ENCODE data around the gene ARNT2. TPM values are rescaled to one million over a fixed set of nuclear protein-coding genes. Genes with fewer than 3 reads are reported as not detected.

ARNT2 gene
- total and polyA plus RNA-seq, 4 donors, result 0.63 to 16.2 (median 4.9) TPM

DNA sequence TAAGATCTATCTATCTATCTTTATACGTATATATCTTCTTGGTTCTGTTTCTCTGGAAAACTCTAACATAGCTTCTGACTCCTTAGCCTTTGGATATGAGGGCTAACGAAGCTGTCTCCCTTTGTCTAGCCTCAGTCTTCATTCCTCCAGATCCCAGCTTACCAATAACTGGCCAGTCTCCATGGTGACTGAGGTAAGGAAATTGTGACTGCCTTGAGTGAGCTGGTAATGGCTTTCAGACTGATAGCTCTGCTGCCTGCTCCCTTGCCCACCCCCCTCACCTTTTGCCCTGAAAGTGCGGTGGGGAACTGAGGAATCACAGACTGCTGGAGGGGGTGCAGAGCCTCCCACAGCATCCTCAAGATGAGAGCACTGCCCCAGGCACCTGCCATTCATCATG is 225.2 kb downstream of the ARNT2 start:
- 81 to 95% methylated on average over 3 of the region's 3 CpGs for WGBS, 2 donors
- no peak for ATAC-seq (ENCODE audit: low FRiP score)
- no peaks in the 10 kb centered on the region for H3K36me3 ChIP-seq (ENCODE audit: control insufficient read depth in 1 of 2, insufficient read depth in 2 of 2, low read length in 1 of 2)
- no peak for DNase-seq
- H3K27me3 ChIP-seq (ENCODE audit: control insufficient read depth in 1 of 2, insufficient read depth in 2 of 2, low read length in 1 of 2), result no peaks in the 10 kb centered on the region
- H3K4me1 ChIP-seq (ENCODE audit: control insufficient read depth in 1 of 2, insufficient read depth in 2 of 2, low read length in 2 of 2), result no peaks in the 10 kb centered on the region
- H3K4me3 ChIP-seq (ENCODE audit: low read length in 2 of 2), result no peak overlapping the region
- H3K27ac ChIP-seq (ENCODE audit: low read depth in 1 of 2, low read length in 2 of 2), result no peak overlapping the region
- intact Hi-C loops (cut with DNase I), result no loop called here
- no peaks in the 10 kb centered on the region for H3K9me3 ChIP-seq (ENCODE audit: control insufficient read depth, low read length)

DNA sequence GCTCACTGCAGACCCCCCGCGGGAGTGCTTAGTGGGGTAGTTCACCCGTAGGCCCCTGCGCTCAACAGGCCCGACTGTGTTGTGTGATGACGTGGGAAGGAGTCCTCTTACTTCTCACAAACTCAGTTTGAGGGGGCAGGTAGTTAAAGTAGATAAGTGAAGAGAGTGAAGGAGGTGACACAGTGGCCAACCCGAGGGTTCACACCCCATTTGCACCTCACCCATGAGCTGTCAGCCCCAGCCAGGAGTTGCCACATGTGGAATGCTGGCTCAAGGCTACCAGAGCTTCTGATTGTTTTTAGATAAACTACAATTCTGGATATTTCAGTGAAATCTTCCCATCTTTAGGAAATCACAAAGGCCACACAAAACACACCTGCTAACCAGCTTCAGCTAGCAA is 226.8 kb downstream of the ARNT2 start:
- no peak for ATAC-seq (ENCODE audit: low FRiP score)
- Histone ChIP-seq H3K27ac (ENCODE audit: low read depth in 1 of 2, low read length in 2 of 2) (no peak overlapping the region), H3K27me3 (ENCODE audit: control insufficient read depth in 1 of 2, insufficient read depth in 2 of 2, low read length in 1 of 2) (no peaks in the 10 kb centered on the region), H3K4me1 (ENCODE audit: control insufficient read depth in 1 of 2, insufficient read depth in 2 of 2, low read length in 2 of 2) (no peaks in the 10 kb centered on the region), H3K4me3 (ENCODE audit: low read length in 2 of 2) (no peak overlapping the region), H3K9me3 (ENCODE audit: control insufficient read depth, low read length) (no peaks in the 10 kb centered on the region), H3K36me3 (ENCODE audit: control insufficient read depth in 1 of 2, insufficient read depth in 2 of 2, low read length in 1 of 2) (no peaks in the 10 kb centered on the region)
- intact Hi-C loops (cut with DNase I), result no loop called here
- WGBS, 2 donors, result 92 to 97% methylated on average over 7 of the region's 7 CpGs
- DNase-seq, result no peak

DNA sequence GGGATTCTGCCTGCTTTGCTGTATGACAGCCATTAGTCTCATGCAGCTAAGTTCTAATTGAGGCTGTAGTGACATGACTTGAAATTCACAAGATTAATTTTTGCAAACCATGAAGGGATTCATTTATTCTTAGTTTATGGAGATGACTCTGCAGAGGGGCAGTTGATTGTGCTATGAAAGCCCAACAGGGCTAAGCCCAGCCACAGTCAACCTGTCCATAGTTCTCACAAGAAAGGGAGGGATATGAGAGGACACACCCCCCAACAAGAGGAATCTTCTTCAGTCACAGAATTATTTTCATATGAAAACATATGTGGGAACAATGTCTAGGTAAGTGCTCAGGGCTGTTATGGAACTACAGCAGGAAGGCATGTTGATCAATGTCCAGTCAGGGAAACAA is 229.0 kb downstream of the ARNT2 start:
- Histone ChIP-seq H3K4me1 (ENCODE audit: control insufficient read depth in 1 of 2, insufficient read depth in 2 of 2, low read length in 2 of 2) (no peaks in the 10 kb centered on the region), H3K27me3 (ENCODE audit: control insufficient read depth in 1 of 2, insufficient read depth in 2 of 2, low read length in 1 of 2) (no peaks in the 10 kb centered on the region), H3K4me3 (ENCODE audit: low read length in 2 of 2) (no peak overlapping the region), H3K9me3 (ENCODE audit: control insufficient read depth, low read length) (no peaks in the 10 kb centered on the region), H3K36me3 (ENCODE audit: control insufficient read depth in 1 of 2, insufficient read depth in 2 of 2, low read length in 1 of 2) (no peaks in the 10 kb centered on the region), H3K27ac (ENCODE audit: low read depth in 1 of 2, low read length in 2 of 2) (no peak overlapping the region)
- DNase-seq, result no peak
- no peak for ATAC-seq (ENCODE audit: low FRiP score)
- intact Hi-C loops (cut with DNase I), result no loop called here

DNA sequence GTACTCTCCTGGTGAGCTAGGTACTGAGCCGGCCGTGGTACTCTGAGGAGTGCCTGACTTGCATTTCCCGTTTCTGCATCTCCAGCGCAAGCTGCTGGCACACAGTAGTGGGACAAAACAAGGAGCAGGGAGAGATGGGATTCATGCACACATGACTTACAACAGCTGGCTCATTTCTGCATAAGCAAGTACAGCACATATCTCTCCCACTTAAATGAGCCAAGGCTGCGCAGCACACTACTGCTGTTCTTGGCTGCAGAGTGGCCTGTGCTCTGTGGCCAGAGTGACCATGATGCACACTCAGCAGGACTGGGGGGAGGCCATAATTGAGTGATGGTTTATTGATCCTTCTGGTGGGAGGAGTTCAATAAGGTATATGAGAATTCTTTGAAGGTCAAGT is 231.8 kb downstream of the ARNT2 start:
- H3K27ac ChIP-seq (ENCODE audit: low read depth in 1 of 2, low read length in 2 of 2), result no peak overlapping the region
- intact Hi-C loops (cut with DNase I), result no loop called here
- H3K4me1 ChIP-seq (ENCODE audit: control insufficient read depth in 1 of 2, insufficient read depth in 2 of 2, low read length in 2 of 2), result no peaks in the 10 kb centered on the region
- WGBS, 2 donors, result 55 to 61% methylated on average over 5 of the region's 5 CpGs
- peaks cover 3% of the 10 kb centered on the region for H3K9me3 ChIP-seq (ENCODE audit: control insufficient read depth, low read length)
- ATAC-seq (ENCODE audit: low FRiP score) (peak; percentile 53), DNase-seq (no peak)
- H3K4me3 ChIP-seq (ENCODE audit: low read length in 2 of 2), result no peak overlapping the region
- no peaks in the 10 kb centered on the region for H3K36me3 ChIP-seq (ENCODE audit: control insufficient read depth in 1 of 2, insufficient read depth in 2 of 2, low read length in 1 of 2)
- H3K27me3 ChIP-seq (ENCODE audit: control insufficient read depth in 1 of 2, insufficient read depth in 2 of 2, low read length in 1 of 2), result no peaks in the 10 kb centered on the region

DNA sequence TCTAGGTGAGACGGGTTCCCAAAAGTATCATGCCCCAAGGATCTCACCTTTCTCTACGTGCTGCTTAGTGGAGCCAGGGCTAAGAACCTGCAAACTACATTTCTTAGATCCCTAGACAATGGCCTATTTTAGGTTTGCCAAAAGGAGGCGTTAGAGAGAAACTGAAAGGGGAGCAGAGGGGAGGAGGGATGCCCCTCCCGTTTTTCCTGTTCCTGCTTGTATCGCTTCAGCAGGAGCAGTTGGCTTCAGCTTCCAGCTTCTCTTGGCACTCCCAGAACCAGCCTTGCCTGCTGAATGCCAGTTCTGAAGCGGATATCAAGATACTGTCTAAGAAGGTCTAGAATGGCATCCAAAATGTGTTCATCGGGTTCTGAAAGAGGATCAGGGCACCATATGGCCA is 232.5 kb downstream of the ARNT2 start:
- H3K36me3 ChIP-seq (ENCODE audit: control insufficient read depth in 1 of 2, insufficient read depth in 2 of 2, low read length in 1 of 2), result no peaks in the 10 kb centered on the region
- intact Hi-C loops (cut with DNase I), result no loop called here
- H3K9me3 ChIP-seq (ENCODE audit: control insufficient read depth, low read length), result peaks cover 6% of the 10 kb centered on the region
- H3K4me3 ChIP-seq (ENCODE audit: low read length in 2 of 2), result no peak overlapping the region
- H3K4me1 ChIP-seq (ENCODE audit: control insufficient read depth in 1 of 2, insufficient read depth in 2 of 2, low read length in 2 of 2), result no peaks in the 10 kb centered on the region
- DNase-seq (no peak), ATAC-seq (ENCODE audit: low FRiP score) (peak; percentile 20)
- H3K27ac ChIP-seq (ENCODE audit: low read depth in 1 of 2, low read length in 2 of 2), result no peak overlapping the region
- no peaks in the 10 kb centered on the region for H3K27me3 ChIP-seq (ENCODE audit: control insufficient read depth in 1 of 2, insufficient read depth in 2 of 2, low read length in 1 of 2)
- 29 to 32% methylated on average over 7 of the region's 7 CpGs for whole genome bisulfite sequencing, 2 donors

DNA sequence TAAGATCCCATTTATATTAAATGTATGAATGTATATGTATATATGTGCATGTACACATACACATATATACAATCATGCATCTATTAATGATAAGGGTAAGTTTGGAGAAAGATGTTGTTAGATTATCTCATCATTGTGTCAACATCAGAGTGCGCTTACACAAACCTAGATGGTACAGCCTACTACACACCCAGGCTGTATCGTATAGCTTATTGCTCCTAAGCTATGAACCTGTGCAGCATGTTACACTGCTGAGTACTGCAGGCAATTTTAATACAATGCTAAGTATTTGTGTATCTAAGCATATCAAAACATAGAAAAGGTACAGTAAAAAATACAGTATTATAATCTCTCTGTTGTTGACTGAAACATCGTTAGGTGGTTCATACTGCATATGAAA is 233.6 kb downstream of the ARNT2 start:
- no peak for DNase-seq
- intact Hi-C loops (cut with DNase I), result no loop called here
- Histone ChIP-seq H3K36me3 (ENCODE audit: control insufficient read depth in 1 of 2, insufficient read depth in 2 of 2, low read length in 1 of 2) (no peaks in the 10 kb centered on the region), H3K4me1 (ENCODE audit: control insufficient read depth in 1 of 2, insufficient read depth in 2 of 2, low read length in 2 of 2) (no peaks in the 10 kb centered on the region), H3K9me3 (ENCODE audit: control insufficient read depth, low read length) (peaks cover 6% of the 10 kb centered on the region), H3K27me3 (ENCODE audit: control insufficient read depth in 1 of 2, insufficient read depth in 2 of 2, low read length in 1 of 2) (no peaks in the 10 kb centered on the region), H3K27ac (ENCODE audit: low read depth in 1 of 2, low read length in 2 of 2) (no peak overlapping the region), H3K4me3 (ENCODE audit: low read length in 2 of 2) (no peak overlapping the region)
- ATAC-seq (ENCODE audit: low FRiP score), result no peak
- WGBS, 2 donors, result 71 to 77% methylated on average over 3 of the region's 3 CpGs

DNA sequence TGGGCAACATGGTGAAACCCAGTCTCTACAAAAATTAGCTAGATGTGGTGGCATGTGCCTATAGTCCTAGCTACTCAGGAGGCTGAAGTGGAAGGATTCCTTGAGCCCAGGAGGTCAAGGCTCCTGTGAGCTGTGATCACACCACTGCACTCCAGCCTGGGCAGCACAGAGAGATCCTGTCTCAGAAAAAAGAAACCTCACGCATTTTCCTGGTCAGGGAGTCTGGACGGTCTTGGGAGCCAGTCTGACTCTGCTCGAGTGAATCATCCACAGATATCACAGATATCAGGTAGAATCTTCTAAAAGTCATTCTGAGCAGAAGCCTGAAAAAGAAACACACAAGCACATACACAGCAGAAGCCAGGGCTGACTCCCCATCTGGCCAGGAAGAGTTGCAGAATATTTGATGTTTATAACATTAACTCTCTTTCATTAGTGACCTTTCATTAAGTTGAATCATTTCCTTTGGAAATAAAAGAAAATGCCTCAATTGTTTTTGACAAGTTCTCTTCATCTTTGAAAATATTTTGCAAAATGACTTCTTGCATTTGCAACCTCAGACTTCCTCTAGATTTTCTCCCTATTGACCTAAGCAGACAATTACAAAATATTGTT is 234.5 kb downstream of the ARNT2 start:
- H3K4me3 ChIP-seq (ENCODE audit: low read length in 2 of 2), result no peak overlapping the region
- no peak overlapping the region for H3K27ac ChIP-seq (ENCODE audit: low read depth in 1 of 2, low read length in 2 of 2)
- DNase-seq, result no peak
- WGBS, 2 donors, result 71 to 77% methylated on average over 3 of the region's 3 CpGs
- no peaks in the 10 kb centered on the region for H3K4me1 ChIP-seq (ENCODE audit: control insufficient read depth in 1 of 2, insufficient read depth in 2 of 2, low read length in 2 of 2)
- no peaks in the 10 kb centered on the region for H3K36me3 ChIP-seq (ENCODE audit: control insufficient read depth in 1 of 2, insufficient read depth in 2 of 2, low read length in 1 of 2)
- H3K27me3 ChIP-seq (ENCODE audit: control insufficient read depth in 1 of 2, insufficient read depth in 2 of 2, low read length in 1 of 2), result no peaks in the 10 kb centered on the region
- H3K9me3 ChIP-seq (ENCODE audit: control insufficient read depth, low read length), result peaks cover 6% of the 10 kb centered on the region
- ATAC-seq (ENCODE audit: low FRiP score), result no peak
- intact Hi-C loops (cut with DNase I), result no loop called here

DNA sequence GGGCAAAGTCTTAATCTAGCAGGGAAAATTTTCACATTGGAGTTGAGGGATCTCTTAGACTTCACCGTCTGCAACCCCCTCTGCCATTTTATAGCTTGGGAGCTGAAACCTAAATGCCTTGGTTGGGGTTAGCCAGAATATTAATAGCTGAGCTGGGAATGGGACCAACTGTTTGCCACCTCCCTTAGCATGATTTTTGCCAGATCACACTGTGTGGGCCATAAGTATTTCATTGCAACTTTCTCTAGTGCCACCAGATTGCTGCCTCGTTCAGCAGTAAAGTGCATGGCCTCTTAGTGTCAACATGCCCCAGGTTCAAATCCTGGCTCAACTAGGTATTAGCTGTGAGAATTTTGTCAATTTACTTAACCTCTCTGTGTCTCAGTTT is 235.0 kb downstream of the ARNT2 start:
- H3K4me3 ChIP-seq (ENCODE audit: low read length in 2 of 2), result no peak overlapping the region
- no peaks in the 10 kb centered on the region for H3K36me3 ChIP-seq (ENCODE audit: control insufficient read depth in 1 of 2, insufficient read depth in 2 of 2, low read length in 1 of 2)
- 9 to 19% methylated on average over 2 of the region's 2 CpGs for WGBS, 2 donors
- H3K27ac ChIP-seq (ENCODE audit: low read depth in 1 of 2, low read length in 2 of 2), result no peak overlapping the region
- H3K9me3 ChIP-seq (ENCODE audit: control insufficient read depth, low read length), result peaks cover 6% of the 10 kb centered on the region
- DNase-seq (no peak), ATAC-seq (ENCODE audit: low FRiP score) (no peak)
- intact Hi-C loops (cut with DNase I), result no loop called here
- H3K27me3 ChIP-seq (ENCODE audit: control insufficient read depth in 1 of 2, insufficient read depth in 2 of 2, low read length in 1 of 2), result no peaks in the 10 kb centered on the region
- H3K4me1 ChIP-seq (ENCODE audit: control insufficient read depth in 1 of 2, insufficient read depth in 2 of 2, low read length in 2 of 2), result no peaks in the 10 kb centered on the region

DNA sequence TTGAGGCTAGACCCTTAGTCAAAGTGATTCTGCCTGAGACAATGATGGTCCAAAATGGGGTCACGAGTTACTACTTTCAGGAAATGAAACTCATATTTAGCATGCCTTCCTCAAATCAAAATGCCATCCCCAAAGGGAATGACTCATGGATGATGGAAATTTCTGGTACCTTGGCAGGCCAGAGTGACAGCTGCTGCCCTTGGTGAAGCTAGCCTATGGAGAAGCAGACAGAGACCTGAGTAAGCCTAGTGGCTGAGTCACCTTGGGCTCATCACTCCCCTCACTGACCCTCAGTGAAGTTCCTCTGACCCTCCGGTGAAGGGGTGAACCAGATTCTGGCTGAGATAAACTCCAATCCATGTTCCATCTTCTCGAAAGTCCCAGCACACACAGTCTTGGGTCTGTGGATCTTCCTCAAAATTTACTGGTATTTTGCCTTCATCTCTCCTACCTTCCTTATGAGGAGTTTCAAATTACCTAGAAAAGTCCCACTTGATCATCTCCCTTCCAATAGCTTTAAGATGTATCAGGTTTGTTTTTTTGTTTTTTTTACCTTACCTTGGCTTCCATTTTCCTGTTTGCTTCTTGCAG is 236.4 kb downstream of the ARNT2 start:
- 90 to 96% methylated on average over 3 of the region's 3 CpGs for WGBS, 2 donors
- Histone ChIP-seq H3K36me3 (ENCODE audit: control insufficient read depth in 1 of 2, insufficient read depth in 2 of 2, low read length in 1 of 2) (no peaks in the 10 kb centered on the region), H3K4me1 (ENCODE audit: control insufficient read depth in 1 of 2, insufficient read depth in 2 of 2, low read length in 2 of 2) (no peaks in the 10 kb centered on the region), H3K4me3 (ENCODE audit: low read length in 2 of 2) (no peak overlapping the region), H3K9me3 (ENCODE audit: control insufficient read depth, low read length) (peaks cover 6% of the 10 kb centered on the region), H3K27ac (ENCODE audit: low read depth in 1 of 2, low read length in 2 of 2) (no peak overlapping the region), H3K27me3 (ENCODE audit: control insufficient read depth in 1 of 2, insufficient read depth in 2 of 2, low read length in 1 of 2) (no peaks in the 10 kb centered on the region)
- ATAC-seq (ENCODE audit: low FRiP score) (no peak), DNase-seq (no peak)
- intact Hi-C loops (cut with DNase I), result no loop called here
